ENCODE measurements around the gene CCDC7. TPM values are rescaled to one million over a fixed set of nuclear protein-coding genes. Genes with fewer than 3 reads are reported as not detected.
"Not testable (repeated sequence)": the region's sequence is repeated elsewhere in the genome, so short reads cannot be mapped to it uniquely, and the experiment has no call there.

The CCDC7 gene
- total RNA-seq, 2 experiments from 2014 or later, result 15.7 to 15.8 TPM

DNA sequence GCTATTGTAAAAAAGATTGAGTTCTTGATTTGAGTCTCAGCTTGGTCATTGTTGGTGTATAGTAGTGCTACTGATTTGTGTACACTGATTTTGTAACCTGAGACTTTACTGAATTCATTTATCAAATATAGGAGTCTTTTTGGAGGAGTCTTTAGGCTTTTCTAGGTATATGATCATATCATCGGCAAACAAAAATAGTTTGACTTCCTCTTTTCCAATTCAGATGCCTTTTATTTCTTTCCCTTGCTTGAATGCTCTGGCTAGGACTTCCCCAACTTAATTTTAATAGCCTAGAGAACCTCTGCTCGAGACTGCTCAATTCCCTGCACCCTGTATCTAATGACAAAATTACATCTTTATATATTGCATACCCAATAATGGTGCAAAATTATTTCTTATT lies 154.4 kb downstream of the CCDC7 start:
- no peaks in the 10 kb centered on the region for H3K27me3 Mint-ChIP-seq (ENCODE audit: low read depth)
- POLR2A ChIA-PET, result no interaction called here
- CTCF ChIA-PET, result no interaction called here
- H3K4me1 Mint-ChIP-seq (ENCODE audit: low read depth), result no peaks in the 10 kb centered on the region
- H3K27ac Mint-ChIP-seq, result no peak overlapping the region
- ATAC-seq (no peak), DNase-seq (no peak)
- no peak overlapping the region for H3K4me3 Mint-ChIP-seq
- H3K9me3 Mint-ChIP-seq (ENCODE audit: insufficient read depth), result peaks cover 12% of the 10 kb centered on the region
- peaks cover 15% of the 10 kb centered on the region for H3K36me3 Mint-ChIP-seq (ENCODE audit: low read depth)

DNA sequence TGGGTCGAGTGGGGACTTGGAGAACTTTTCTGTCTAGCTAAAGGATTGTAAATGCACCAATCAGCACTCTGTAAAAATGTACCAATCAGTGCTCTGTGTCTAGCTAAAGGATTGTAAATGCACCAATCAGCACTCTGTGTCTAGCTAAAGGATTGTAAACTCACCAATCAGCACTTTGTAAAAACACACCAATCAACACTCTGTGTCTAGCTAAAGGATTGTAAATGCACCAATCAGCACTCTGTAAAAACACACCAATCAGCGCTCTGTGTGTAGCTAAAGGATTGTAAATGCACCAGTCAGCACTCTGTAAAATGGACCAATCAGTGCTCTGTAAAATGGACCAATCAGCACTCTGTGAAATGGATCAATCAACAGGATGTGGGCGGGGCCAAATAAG lies 155.6 kb downstream of the CCDC7 start:
- H3K4me3 Mint-ChIP-seq; DNase-seq; POLR2A ChIA-PET; H3K27me3 Mint-ChIP-seq (ENCODE audit: low read depth); H3K27ac Mint-ChIP-seq; ATAC-seq; CTCF ChIA-PET; H3K4me1 Mint-ChIP-seq (ENCODE audit: low read depth): not testable (repeated sequence)
- H3K9me3 Mint-ChIP-seq (ENCODE audit: insufficient read depth), result peaks cover 12% of the 10 kb centered on the region
- H3K36me3 Mint-ChIP-seq (ENCODE audit: low read depth), result peaks cover 11% of the 10 kb centered on the region

DNA sequence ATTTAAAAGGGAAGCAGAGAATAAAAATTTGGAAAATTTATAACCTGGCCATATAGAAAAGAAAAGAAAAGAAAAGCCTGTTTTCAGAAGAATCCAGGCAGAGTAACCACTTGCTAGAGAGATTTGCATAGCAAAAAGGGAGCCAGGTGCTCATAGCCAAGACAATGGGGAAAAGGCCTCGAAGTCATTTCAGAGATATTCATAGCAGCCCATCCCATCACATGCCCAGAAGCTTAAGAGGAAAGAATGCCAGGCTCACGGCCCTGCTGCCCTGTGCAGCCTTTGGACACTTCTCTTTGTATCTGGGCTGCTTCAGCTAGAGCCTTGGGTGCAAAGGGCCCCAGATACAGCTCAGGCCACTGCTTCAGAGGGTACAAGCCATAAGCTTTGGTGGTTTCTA lies 159.8 kb downstream of the CCDC7 start:
- ChIA-PET POLR2A (no interaction called here), CTCF (no interaction called here)
- no peaks in the 10 kb centered on the region for H3K27me3 Mint-ChIP-seq (ENCODE audit: low read depth)
- no peaks in the 10 kb centered on the region for H3K4me1 Mint-ChIP-seq (ENCODE audit: low read depth)
- DNase-seq (no peak), ATAC-seq (no peak)
- H3K36me3 Mint-ChIP-seq (ENCODE audit: low read depth), result peaks cover 4% of the 10 kb centered on the region
- no peak overlapping the region for H3K4me3 Mint-ChIP-seq
- no peak overlapping the region for H3K27ac Mint-ChIP-seq
- peaks cover 6% of the 10 kb centered on the region for H3K9me3 Mint-ChIP-seq (ENCODE audit: insufficient read depth)

DNA sequence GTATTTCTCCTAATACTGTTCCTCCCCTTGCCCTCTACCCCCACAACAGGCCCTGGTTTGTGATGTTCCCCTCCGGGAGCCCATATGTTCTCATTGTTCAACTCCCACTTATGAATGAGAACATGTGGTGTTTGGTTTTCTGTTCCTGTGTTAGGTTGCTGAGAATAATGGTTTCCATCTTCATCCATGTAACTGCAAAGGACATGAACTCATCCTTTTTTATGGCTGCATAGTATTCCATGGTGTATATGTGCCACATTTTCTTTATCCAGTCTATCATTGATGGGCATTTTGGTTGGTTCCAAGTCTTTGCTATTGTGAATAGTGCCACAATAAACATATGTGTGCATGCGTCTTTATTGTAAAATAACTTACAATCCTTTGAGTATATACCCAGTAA lies 164.6 kb downstream of the CCDC7 start:
- H3K27me3 Mint-ChIP-seq (ENCODE audit: low read depth); DNase-seq; H3K27ac Mint-ChIP-seq; CTCF ChIA-PET; POLR2A ChIA-PET; H3K4me3 Mint-ChIP-seq; H3K4me1 Mint-ChIP-seq (ENCODE audit: low read depth); ATAC-seq: not testable (repeated sequence)
- Mint-ChIP-seq H3K36me3 (ENCODE audit: low read depth) (peaks cover 10% of the 10 kb centered on the region), H3K9me3 (ENCODE audit: insufficient read depth) (peaks cover 24% of the 10 kb centered on the region)

DNA sequence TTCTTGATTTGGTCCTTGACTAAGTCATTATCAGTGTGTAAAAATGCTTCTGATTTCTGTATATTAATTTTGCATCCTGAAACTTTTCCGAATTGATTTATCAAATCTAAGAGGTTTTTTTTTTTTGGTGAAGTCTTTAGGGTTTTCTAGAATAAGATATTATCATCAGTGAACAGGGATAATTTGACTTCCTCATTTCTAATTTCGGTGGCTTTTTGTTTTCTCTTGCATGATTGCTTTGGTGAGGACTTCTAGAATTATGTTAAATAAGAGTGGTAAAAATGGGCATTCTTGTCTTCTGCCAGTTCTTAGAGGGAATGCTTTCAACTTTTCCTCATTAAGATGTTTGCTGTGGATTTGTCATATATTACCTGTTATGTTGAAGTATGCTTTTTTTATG lies 170.5 kb downstream of the CCDC7 start:
- ChIA-PET CTCF (no interaction called here), POLR2A (no interaction called here)
- peaks cover 33% of the 10 kb centered on the region for H3K9me3 Mint-ChIP-seq (ENCODE audit: insufficient read depth)
- ATAC-seq (no peak), DNase-seq (no peak)
- H3K27me3 Mint-ChIP-seq (ENCODE audit: low read depth), result no peaks in the 10 kb centered on the region
- H3K27ac Mint-ChIP-seq, result no peak overlapping the region
- peaks cover 15% of the 10 kb centered on the region for H3K36me3 Mint-ChIP-seq (ENCODE audit: low read depth)
- H3K4me1 Mint-ChIP-seq (ENCODE audit: low read depth), result peaks cover 3% of the 10 kb centered on the region
- no peak overlapping the region for H3K4me3 Mint-ChIP-seq

DNA sequence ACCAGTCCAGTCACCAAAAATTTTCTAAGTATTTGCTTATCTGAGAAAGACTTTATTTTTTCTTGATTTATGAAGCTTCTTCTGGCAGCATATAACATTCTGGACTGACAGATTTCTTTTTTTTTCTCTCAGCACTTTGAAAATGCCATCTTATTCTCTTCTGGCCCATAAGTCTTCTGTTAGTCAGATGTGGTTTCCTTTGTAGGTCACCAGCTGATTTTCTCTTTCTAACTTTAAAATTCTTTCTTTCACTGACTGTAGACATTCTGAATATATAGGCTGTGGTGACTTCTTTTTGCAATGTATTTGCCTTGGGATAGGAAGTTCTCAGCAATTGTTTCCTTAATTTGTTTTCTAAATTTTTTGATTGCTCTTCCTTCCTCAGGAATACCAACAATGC lies 172.5 kb downstream of the CCDC7 start:
- Mint-ChIP-seq H3K4me3 (no peak overlapping the region), H3K36me3 (ENCODE audit: low read depth) (peaks cover 12% of the 10 kb centered on the region), H3K27me3 (ENCODE audit: low read depth) (no peaks in the 10 kb centered on the region), H3K27ac (no peak overlapping the region), H3K4me1 (ENCODE audit: low read depth) (peaks cover 3% of the 10 kb centered on the region), H3K9me3 (ENCODE audit: insufficient read depth) (peaks cover 23% of the 10 kb centered on the region)
- DNase-seq, result no peak
- CTCF ChIA-PET, result no interaction called here
- ATAC-seq, result no peak
- POLR2A ChIA-PET, result no interaction called here

DNA sequence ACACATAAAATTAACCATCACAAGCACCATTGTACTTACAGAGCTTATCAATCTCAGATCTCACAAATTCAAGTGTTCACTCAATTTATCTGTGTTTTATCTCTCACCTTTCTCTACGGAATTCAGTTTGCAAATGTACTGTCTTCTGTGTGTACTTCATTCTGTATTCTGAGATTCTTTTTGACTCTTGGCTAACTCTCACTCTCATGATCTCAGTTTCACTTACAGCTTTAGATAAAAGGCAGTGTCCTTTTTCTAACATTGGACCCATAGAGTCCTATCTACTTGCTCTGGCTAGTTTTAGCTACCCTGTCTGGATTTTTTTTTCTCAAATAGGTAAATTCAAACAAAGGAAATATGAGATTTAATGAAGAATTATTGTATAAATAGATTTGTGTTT lies 176.0 kb downstream of the CCDC7 start:
- no peak overlapping the region for H3K4me3 Mint-ChIP-seq
- CTCF ChIA-PET, result no interaction called here
- no peak for ATAC-seq
- no peak overlapping the region for H3K27ac Mint-ChIP-seq
- H3K4me1 Mint-ChIP-seq (ENCODE audit: low read depth), result peaks cover 3% of the 10 kb centered on the region
- POLR2A ChIA-PET, result no interaction called here
- H3K36me3 Mint-ChIP-seq (ENCODE audit: low read depth), result peaks cover 4% of the 10 kb centered on the region
- DNase-seq, result no peak
- peaks cover 10% of the 10 kb centered on the region for H3K9me3 Mint-ChIP-seq (ENCODE audit: insufficient read depth)
- no peaks in the 10 kb centered on the region for H3K27me3 Mint-ChIP-seq (ENCODE audit: low read depth)

DNA sequence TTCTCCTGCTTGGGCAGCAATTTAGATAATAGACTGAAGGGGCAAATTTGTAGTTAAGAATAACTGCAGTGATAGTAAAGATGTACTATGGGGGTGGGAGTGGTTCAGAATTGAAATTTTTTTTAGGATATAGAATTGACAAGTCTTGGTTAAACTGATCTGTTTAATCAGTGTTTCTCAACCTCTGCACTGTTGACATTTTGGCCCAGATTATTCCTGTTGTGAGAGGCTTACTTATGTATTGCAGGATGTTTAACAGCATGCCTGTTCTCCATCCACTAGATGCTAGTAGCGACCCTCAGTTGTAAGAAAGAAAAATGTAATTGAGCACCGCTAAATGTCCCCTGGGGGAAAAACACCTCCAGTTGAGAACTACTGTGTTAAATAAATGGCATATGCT lies 176.5 kb downstream of the CCDC7 start:
- no peak overlapping the region for H3K27ac Mint-ChIP-seq

DNA sequence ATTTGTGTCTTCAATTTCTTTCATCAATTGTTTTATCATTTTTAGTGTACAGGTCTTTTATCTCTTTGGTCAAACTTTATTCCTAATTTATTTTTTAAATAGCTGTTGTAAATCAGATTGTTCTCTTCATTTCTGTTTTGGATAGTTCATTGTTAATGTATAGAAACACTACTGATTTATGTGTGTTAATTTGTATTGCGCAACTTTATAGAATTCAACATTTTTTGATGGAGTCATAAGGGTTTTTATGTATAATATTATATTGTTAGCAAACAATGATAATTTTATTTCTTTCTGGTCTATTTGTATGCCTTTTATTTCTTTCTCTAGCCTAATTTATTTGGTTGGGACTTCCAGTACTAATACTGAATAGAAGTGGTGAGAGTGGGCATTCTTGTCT lies 181.2 kb downstream of the CCDC7 start:
- ChIA-PET CTCF (no interaction called here), POLR2A (no interaction called here)
- Mint-ChIP-seq H3K36me3 (ENCODE audit: low read depth) (no peaks in the 10 kb centered on the region), H3K9me3 (ENCODE audit: insufficient read depth) (peaks cover 9% of the 10 kb centered on the region), H3K4me3 (no peak overlapping the region), H3K4me1 (ENCODE audit: low read depth) (no peaks in the 10 kb centered on the region), H3K27ac (no peak overlapping the region), H3K27me3 (ENCODE audit: low read depth) (no peaks in the 10 kb centered on the region)
- ATAC-seq (no peak), DNase-seq (no peak)

More for the DNA sequence above, 176.5 kb downstream of the CCDC7 start:
- peaks cover 3% of the 10 kb centered on the region for H3K4me1 Mint-ChIP-seq (ENCODE audit: low read depth)
- no peak overlapping the region for H3K4me3 Mint-ChIP-seq
- H3K27me3 Mint-ChIP-seq (ENCODE audit: low read depth), result no peaks in the 10 kb centered on the region
- CTCF ChIA-PET, result no interaction called here
- ATAC-seq, result no peak
- peaks cover 14% of the 10 kb centered on the region for H3K9me3 Mint-ChIP-seq (ENCODE audit: insufficient read depth)
- POLR2A ChIA-PET, result no interaction called here
- no peak for DNase-seq
- peaks cover 4% of the 10 kb centered on the region for H3K36me3 Mint-ChIP-seq (ENCODE audit: low read depth)

DNA sequence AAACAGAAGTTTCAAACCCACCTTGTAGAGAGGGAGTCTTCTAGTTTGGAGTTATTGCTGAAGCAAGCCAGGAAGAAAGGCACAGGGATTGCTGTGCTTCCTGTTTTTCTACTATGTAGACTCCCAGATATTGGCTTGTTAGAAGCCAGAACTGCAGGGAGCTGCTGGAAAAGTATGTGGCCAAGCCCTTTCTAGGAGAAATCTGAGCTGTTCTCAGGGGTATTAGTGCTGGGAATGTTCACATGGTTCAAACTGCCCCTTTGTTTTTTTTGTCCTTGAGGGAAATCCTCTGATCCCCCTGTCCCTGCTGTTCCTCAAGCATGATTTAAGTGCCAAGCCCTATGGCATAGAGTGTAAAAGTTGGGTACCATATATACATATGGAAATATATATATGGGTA lies 184.0 kb downstream of the CCDC7 start:
- H3K4me1 Mint-ChIP-seq (ENCODE audit: low read depth), result no peaks in the 10 kb centered on the region
- ChIA-PET CTCF (no interaction called here), POLR2A (no interaction called here)
- H3K9me3 Mint-ChIP-seq (ENCODE audit: insufficient read depth), result peaks cover 9% of the 10 kb centered on the region
- no peaks in the 10 kb centered on the region for H3K27me3 Mint-ChIP-seq (ENCODE audit: low read depth)
- ATAC-seq (no peak), DNase-seq (no peak)
- no peak overlapping the region for H3K4me3 Mint-ChIP-seq
- no peaks in the 10 kb centered on the region for H3K36me3 Mint-ChIP-seq (ENCODE audit: low read depth)
- H3K27ac Mint-ChIP-seq, result no peak overlapping the region

DNA sequence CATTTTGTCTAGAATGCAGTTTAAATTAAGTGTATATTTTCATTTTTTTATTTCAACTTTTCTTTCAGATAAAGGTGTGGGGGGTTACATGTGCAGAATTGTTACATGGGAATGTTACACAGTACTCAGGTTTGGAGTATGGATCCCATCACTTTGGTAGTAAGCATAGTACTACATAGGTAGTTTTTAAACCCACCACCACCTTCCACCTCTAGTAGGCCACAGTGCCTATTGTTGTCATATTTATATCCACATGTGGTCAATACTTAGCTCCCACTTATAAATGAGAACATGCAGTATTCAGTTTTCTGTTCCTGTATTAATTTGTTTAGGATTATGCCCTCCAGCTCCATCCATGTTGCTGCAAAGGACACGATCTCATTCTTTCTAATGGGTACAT lies 200.6 kb downstream of the CCDC7 start:
- ChIA-PET CTCF (no interaction called here), POLR2A (no interaction called here)
- Mint-ChIP-seq H3K4me3 (no peak overlapping the region), H3K4me1 (ENCODE audit: low read depth) (peaks cover 8% of the 10 kb centered on the region), H3K27me3 (ENCODE audit: low read depth) (no peaks in the 10 kb centered on the region), H3K36me3 (ENCODE audit: low read depth) (peaks cover 6% of the 10 kb centered on the region), H3K9me3 (ENCODE audit: insufficient read depth) (peaks cover 16% of the 10 kb centered on the region), H3K27ac (no peak overlapping the region)
- DNase-seq, result no peak
- ATAC-seq, result no peak

DNA sequence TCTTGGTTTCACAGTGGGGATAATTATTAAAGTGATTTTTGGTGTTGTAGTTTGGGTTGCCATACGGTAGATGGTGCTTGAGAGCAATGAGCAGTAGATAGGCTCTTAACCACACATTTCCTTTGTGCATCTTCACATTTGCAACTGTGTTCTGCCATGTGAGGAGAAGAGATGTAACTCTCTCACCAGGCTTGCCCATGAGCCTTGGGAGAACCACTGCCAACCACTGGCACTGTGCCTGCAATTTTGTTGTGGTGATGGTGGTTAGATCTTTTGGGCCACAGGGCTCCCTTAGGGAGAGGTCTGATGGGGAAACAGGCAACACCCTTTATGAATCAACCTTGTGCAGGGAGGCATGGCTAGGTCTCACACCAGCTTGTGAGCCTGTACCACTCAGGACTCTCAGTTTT lies 204.3 kb downstream of the CCDC7 start:
- Mint-ChIP-seq H3K27me3 (ENCODE audit: low read depth) (no peaks in the 10 kb centered on the region), H3K9me3 (ENCODE audit: insufficient read depth) (peaks cover 27% of the 10 kb centered on the region), H3K27ac (no peak overlapping the region), H3K4me1 (ENCODE audit: low read depth) (peaks cover 8% of the 10 kb centered on the region), H3K36me3 (ENCODE audit: low read depth) (peaks cover 6% of the 10 kb centered on the region), H3K4me3 (no peak overlapping the region)
- ChIA-PET POLR2A (no interaction called here), CTCF (no interaction called here)
- ATAC-seq, result no peak
- DNase-seq, result peak; percentile 23

DNA sequence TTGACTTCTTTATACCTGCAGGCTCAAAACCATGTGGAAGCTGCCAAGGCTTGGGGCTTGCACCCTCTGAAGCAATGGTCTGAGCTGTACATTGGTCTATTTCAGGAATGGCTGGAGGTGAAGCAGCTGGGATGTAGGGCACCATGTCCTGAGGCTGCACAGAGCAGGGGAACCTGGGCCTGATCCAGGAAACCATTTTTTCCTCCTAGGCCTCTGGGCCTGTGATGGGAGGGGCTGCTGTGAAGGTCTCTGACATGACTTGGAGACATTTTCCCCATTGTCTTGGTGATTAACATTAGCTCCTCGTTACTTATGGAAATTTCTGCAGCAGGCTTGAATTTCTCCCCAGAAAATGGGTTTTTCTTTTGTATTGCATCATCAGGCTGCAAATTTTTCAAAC lies 211.5 kb downstream of the CCDC7 start:
- H3K27me3 Mint-ChIP-seq (ENCODE audit: low read depth); DNase-seq; H3K27ac Mint-ChIP-seq; H3K4me3 Mint-ChIP-seq; CTCF ChIA-PET; ATAC-seq; H3K4me1 Mint-ChIP-seq (ENCODE audit: low read depth); H3K36me3 Mint-ChIP-seq (ENCODE audit: low read depth); POLR2A ChIA-PET: not testable (repeated sequence)
- H3K9me3 Mint-ChIP-seq (ENCODE audit: insufficient read depth), result peaks cover 17% of the 10 kb centered on the region

Measured in activated CD8-positive, alpha-beta T cell treated with anti-CD3 and anti-CD28 coated beads, Interleukin-2, amount 10 ng/mL, durations not matched to agents 7 days and 5 days (primary cell).